Ascending aorta (tissue), 2 donors: ENCODE measurements around the gene GATA1. TPM values are rescaled to one million over a fixed set of nuclear protein-coding genes. Genes with fewer than 3 reads are reported as not detected.

Experiments used
- DNase-seq, 2 donors: peaks; one replicate each; pipeline ENCODE4 v3.0.0-alpha.2; 2019; ENCODE audit warnings: low spot score in 2 of 2
- H3K27ac ChIP-seq, 2 donors: fragments of 200-600 bp; sonication (generic); one replicate each; pipeline ENCODE4 v1.5.1; 2016 to 2017; ENCODE audit warnings: mild to moderate bottlenecking in 1 of 2
- H3K27me3 ChIP-seq: fragments of 200-600 bp; sonication (generic); one replicate; pipeline ENCODE4 v1.5.1; 2017
- H3K36me3 ChIP-seq, 2 donors: fragments of 200-600 bp; sonication (generic); one replicate each; pipeline ENCODE4 v1.5.1; 2016
- H3K4me1 ChIP-seq, 2 donors: fragments of 200-600 bp; sonication (generic); one replicate each; pipeline ENCODE4 v1.5.1; 2016 to 2017; ENCODE audit warnings: mild to moderate bottlenecking in 1 of 2
- H3K4me3 ChIP-seq, 2 donors: fragments of 200-600 bp; sonication (generic); one replicate each; pipeline ENCODE4 v1.5.1; 2016 to 2017; ENCODE audit warnings: mild to moderate bottlenecking in 1 of 2
- H3K9me3 ChIP-seq, 2 donors: fragments of 200-600 bp; sonication (generic); one replicate each; pipeline ENCODE4 v1.5.1; 2016
- CTCF ChIP-seq, 3 experiments: fragments of 200-600 bp in 2 of 3; fragments of 450-650 bp in 1 of 3; sonication (generic) in 2 of 3; IDR thresholded peaks; one replicate each; pipeline ENCODE4 v1.5.1; 2016 to 2019; ENCODE audit warnings: antibody characterized with exemption in 3 of 3, mild to moderate bottlenecking in 1 of 3, moderate library complexity in 1 of 3
- intact Hi-C: fragments of 100-400 bp; cut with DNase I; formaldehyde crosslinking; loops from one replicate; pipeline ENCODE4 v1.15.1; 2023
- total RNA-seq: library from RNA; depleted of rRNA; stranded (reverse); fragments of >200 nt; gene quantifications from one replicate; pipeline ENCODE4 v1.1.0, GENCODE V29; 2016

Gene GATA1
- total RNA-seq, 1 donor from 2014 or later, result not detected

- H3K27ac ChIP-seq, result no peak within 1 kb of the TSS
- TF ChIP-seq CTCF (IDR thresholded peaks at IDR 0.05), result no peak
- H3K27me3 ChIP-seq, result peaks cover 1% of the 10 kb centered on the region
- no peak for DNase-seq
- H3K4me3 ChIP-seq, result no peak within 1 kb of the TSS
- intact Hi-C loops, result no loop called here
- no peaks in the 10 kb centered on the region for H3K4me1 ChIP-seq
- H3K9me3 ChIP-seq, result peaks cover 0 to 5% of the 10 kb centered on the region in 2 donors
- peaks cover 0 to 12% of the 10 kb centered on the region in 2 donors for H3K36me3 ChIP-seq
Measured at GRCh38 chrX:48826135-48826875, 39.9 kb downstream of the GATA1 start, which contains the start of gene ERAS. Gene ERAS (plus strand): TSS chrX:48826513. CDS start chrX:48829124, 2,611 bp downstream.

GRCh38 chrX:48826876-48827653 lies 40.7 kb downstream of the GATA1 start:
- Histone ChIP-seq H3K9me3 (peaks cover 0 to 5% of the 10 kb centered on the region in 2 donors), H3K4me1 (no peaks in the 10 kb centered on the region), H3K27ac (no peak overlapping the region), H3K4me3 (no peak overlapping the region), H3K27me3 (peaks cover 5% of the 10 kb centered on the region), H3K36me3 (peaks cover 0 to 8% of the 10 kb centered on the region in 2 donors)
- intact Hi-C loops, result no loop called here
- DNase-seq, result no peak
- no peak for TF ChIP-seq CTCF (IDR thresholded peaks at IDR 0.05)

GRCh38 chrX:48827654-48827968 lies 41.2 kb downstream of the GATA1 start:
- Histone ChIP-seq H3K4me3 (no peak overlapping the region), H3K4me1 (no peaks in the 10 kb centered on the region), H3K9me3 (peaks cover 0 to 5% of the 10 kb centered on the region in 2 donors), H3K27ac (no peak overlapping the region), H3K27me3 (peaks cover 5% of the 10 kb centered on the region), H3K36me3 (peaks cover 0 to 3% of the 10 kb centered on the region in 2 donors)
- intact Hi-C loops, result no loop called here
- no peak for DNase-seq
- no peak for TF ChIP-seq CTCF (IDR thresholded peaks at IDR 0.05)

- DNase-seq, result no peak
- Histone ChIP-seq H3K4me3 (no peak overlapping the region), H3K27me3 (peaks cover 5% of the 10 kb centered on the region), H3K27ac (no peak overlapping the region), H3K9me3 (peaks cover 0 to 5% of the 10 kb centered on the region in 2 donors), H3K4me1 (no peaks in the 10 kb centered on the region), H3K36me3 (peaks cover 0 to 3% of the 10 kb centered on the region in 2 donors)
- no peak for TF ChIP-seq CTCF (IDR thresholded peaks at IDR 0.05)
- intact Hi-C loops, result no loop called here
Measured at GRCh38 chrX:48829016-48829735, 42.8 kb downstream of the GATA1 start.

- H3K4me3 ChIP-seq, result no peak overlapping the region
- H3K36me3 ChIP-seq, result peaks cover 0 to 3% of the 10 kb centered on the region in 2 donors
- no peaks in the 10 kb centered on the region for H3K9me3 ChIP-seq
- intact Hi-C loops, result no loop called here
- H3K4me1 ChIP-seq, result no peaks in the 10 kb centered on the region
- H3K27me3 ChIP-seq, result peaks cover 5% of the 10 kb centered on the region
- no peak for TF ChIP-seq CTCF (IDR thresholded peaks at IDR 0.05)
- H3K27ac ChIP-seq, result no peak overlapping the region
- no peak for DNase-seq
Measured at GRCh38 chrX:48831136-48831908, 44.9 kb downstream of the GATA1 start.
